Neural crest cell (in vitro differentiated cells): ENCODE measurements around the gene OR2A2. TPM values are rescaled to one million over a fixed set of nuclear protein-coding genes. Genes with fewer than 3 reads are reported as not detected.

Source experiments
- DNase-seq: peaks from one replicate; pipeline ENCODE4 v3.0.0; 2021; ENCODE audit warnings: low read depth, mixed read lengths, low spot score
- H3K27ac Mint-ChIP-seq: one replicate; pipeline ENCODE4 v1.8.0; 2021; ENCODE audit warnings: mild to moderate bottlenecking, mixed read lengths; ENCODE audit not compliant: unreplicated experiment
- H3K27me3 Mint-ChIP-seq: 2 replicates; pipeline ENCODE4 v1.8.0; 2021; ENCODE audit warnings: low read depth, mild to moderate bottlenecking, mixed read lengths
- H3K36me3 Mint-ChIP-seq: 2 replicates; pipeline ENCODE4 v1.8.0; 2021; ENCODE audit warnings: low read depth, mild to moderate bottlenecking, mixed read lengths
- H3K4me1 Mint-ChIP-seq: 2 replicates; pipeline ENCODE4 v1.8.0; 2021; ENCODE audit warnings: mixed read lengths
- H3K4me3 Mint-ChIP-seq: one replicate; pipeline ENCODE4 v1.8.0; 2021; ENCODE audit warnings: mild to moderate bottlenecking, mixed read lengths
- H3K9me3 Mint-ChIP-seq: 2 replicates; pipeline ENCODE4 v1.8.0; 2021; ENCODE audit warnings: mixed read lengths
- total RNA-seq: library from RNA; stranded (reverse); gene quantifications from 2 replicates; pipeline ENCODE4 v1.2.1, GENCODE V29; 2021
- TF ChIP-seq, protein P1 (sequence below): fragments of 200-600 bp; sonication (generic); conservative IDR thresholded peaks from 2 replicates; pipeline ENCODE4 v1.5.0; 2021; ENCODE audit warnings: antibody characterized with exemption, mild to moderate bottlenecking

OR2A2 gene
- total RNA-seq, 1 donor from 2014 or later: not detected

DNA sequence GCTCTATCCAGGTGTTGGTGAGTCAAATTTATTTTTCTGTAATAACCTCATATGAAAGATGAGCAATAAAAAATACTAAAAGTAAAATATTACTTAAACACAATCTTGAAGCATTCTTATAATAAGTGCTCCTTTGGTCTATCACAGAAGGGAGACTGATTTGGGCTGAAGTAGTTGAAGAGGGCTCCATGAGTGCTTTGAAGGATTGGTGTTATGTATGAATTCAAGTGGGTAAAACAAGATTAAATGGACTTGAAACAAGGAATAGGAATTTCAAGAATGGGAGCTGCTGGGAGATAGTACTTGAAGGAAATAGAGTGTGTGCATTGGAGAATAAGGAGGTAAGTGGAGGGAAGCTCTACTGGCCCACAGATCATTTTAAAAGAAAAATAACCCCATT lies 7.3 kb upstream of the OR2A2 start:
- H3K4me3 Mint-ChIP-seq: no peak overlapping the region
- H3K4me1 Mint-ChIP-seq: no peaks in the 10 kb centered on the region
- TF ChIP-seq, protein P1, sequence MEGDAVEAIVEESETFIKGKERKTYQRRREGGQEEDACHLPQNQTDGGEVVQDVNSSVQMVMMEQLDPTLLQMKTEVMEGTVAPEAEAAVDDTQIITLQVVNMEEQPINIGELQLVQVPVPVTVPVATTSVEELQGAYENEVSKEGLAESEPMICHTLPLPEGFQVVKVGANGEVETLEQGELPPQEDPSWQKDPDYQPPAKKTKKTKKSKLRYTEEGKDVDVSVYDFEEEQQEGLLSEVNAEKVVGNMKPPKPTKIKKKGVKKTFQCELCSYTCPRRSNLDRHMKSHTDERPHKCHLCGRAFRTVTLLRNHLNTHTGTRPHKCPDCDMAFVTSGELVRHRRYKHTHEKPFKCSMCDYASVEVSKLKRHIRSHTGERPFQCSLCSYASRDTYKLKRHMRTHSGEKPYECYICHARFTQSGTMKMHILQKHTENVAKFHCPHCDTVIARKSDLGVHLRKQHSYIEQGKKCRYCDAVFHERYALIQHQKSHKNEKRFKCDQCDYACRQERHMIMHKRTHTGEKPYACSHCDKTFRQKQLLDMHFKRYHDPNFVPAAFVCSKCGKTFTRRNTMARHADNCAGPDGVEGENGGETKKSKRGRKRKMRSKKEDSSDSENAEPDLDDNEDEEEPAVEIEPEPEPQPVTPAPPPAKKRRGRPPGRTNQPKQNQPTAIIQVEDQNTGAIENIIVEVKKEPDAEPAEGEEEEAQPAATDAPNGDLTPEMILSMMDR: no peak
- peaks cover 5% of the 10 kb centered on the region for H3K27me3 Mint-ChIP-seq
- no peak overlapping the region for H3K27ac Mint-ChIP-seq
- no peaks in the 10 kb centered on the region for H3K36me3 Mint-ChIP-seq
- no peak for DNase-seq
- H3K9me3 Mint-ChIP-seq: peaks cover 4% of the 10 kb centered on the region

GRCh38 chr7:144105211-144105610 lies 4.2 kb upstream of the OR2A2 start:
- no peak overlapping the region for H3K4me3 Mint-ChIP-seq
- DNase-seq: no peak
- TF ChIP-seq, protein P1: no peak
- peaks cover 5% of the 10 kb centered on the region for H3K27me3 Mint-ChIP-seq
- no peak overlapping the region for H3K27ac Mint-ChIP-seq
- no peaks in the 10 kb centered on the region for H3K36me3 Mint-ChIP-seq
- no peaks in the 10 kb centered on the region for H3K9me3 Mint-ChIP-seq
- no peaks in the 10 kb centered on the region for H3K4me1 Mint-ChIP-seq

DNA sequence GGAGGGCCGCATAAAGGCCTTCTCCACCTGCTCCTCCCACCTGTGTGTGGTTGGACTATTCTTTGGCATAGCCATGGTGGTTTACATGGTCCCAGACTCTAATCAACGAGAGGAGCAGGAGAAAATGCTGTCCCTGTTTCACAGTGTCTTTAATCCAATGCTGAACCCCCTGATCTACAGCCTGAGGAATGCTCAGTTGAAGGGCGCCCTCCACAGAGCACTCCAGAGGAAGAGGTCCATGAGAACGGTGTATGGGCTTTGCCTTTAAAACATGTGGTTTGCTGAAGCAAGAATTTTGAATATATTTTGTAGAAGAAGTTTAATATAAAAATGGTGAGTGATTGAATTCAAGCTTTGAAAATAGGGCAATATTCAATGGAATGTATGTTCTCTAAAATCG lies 889 bp downstream of the OR2A2 start:
- H3K27ac Mint-ChIP-seq: no peak overlapping the region
- TF ChIP-seq, protein P1: no peak
- H3K27me3 Mint-ChIP-seq: peaks cover 11% of the 10 kb centered on the region
- no peaks in the 10 kb centered on the region for H3K4me1 Mint-ChIP-seq
- DNase-seq: no peak
- H3K36me3 Mint-ChIP-seq: no peaks in the 10 kb centered on the region
- H3K4me3 Mint-ChIP-seq: no peak overlapping the region
- H3K9me3 Mint-ChIP-seq: no peaks in the 10 kb centered on the region

DNA sequence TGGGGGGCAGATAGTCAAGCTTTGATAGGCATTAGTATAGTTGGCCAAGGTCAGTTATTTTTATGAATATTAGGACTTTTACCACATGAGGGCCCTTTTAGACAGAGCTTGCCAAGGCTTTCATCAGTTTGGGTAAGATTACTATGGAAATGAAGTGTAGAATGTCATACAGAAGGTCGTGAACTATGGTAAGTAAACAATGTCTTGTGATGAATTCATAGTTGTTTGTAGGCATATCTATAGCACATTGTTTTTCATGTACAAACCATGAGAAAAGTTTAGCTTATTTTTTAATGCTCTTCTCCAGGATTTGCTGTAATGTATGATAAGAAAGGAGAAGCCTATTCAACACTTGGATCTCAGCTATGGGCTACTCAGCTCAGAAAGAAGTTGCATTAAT lies 4.3 kb downstream of the OR2A2 start:
- DNase-seq: no peak
- TF ChIP-seq, protein P1: no peak
- no peaks in the 10 kb centered on the region for H3K36me3 Mint-ChIP-seq
- no peaks in the 10 kb centered on the region for H3K4me1 Mint-ChIP-seq
- no peaks in the 10 kb centered on the region for H3K9me3 Mint-ChIP-seq
- no peak overlapping the region for H3K4me3 Mint-ChIP-seq
- H3K27me3 Mint-ChIP-seq: peaks cover 11% of the 10 kb centered on the region
- H3K27ac Mint-ChIP-seq: no peak overlapping the region

DNA sequence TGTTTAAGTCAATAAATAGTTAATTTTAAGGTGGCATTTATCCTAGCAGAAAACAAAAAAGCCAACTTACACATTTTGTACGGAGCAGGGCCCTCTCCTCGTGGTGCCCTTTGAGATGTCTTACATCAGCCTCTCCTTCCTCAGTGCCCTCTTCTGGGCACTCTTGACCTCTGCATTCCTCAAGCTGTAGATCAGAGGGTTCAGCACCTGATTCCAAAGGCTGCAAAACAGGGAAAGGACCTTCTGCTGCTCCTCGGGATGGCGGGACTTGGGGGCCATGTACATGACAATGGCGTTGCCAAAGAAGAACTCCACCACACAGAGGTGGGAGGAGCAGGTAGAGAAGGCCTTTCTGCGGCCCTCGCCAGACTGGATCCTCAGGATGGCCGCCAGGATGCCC lies 9.0 kb downstream of the OR2A2 start:
- Mint-ChIP-seq H3K9me3 (peaks cover 2% of the 10 kb centered on the region), H3K27me3 (peaks cover 3% of the 10 kb centered on the region), H3K4me1 (no peaks in the 10 kb centered on the region), H3K27ac (no peak overlapping the region), H3K4me3 (no peak overlapping the region), H3K36me3 (no peaks in the 10 kb centered on the region)
- no peak for DNase-seq
- TF ChIP-seq, protein P1: no peak

DNA sequence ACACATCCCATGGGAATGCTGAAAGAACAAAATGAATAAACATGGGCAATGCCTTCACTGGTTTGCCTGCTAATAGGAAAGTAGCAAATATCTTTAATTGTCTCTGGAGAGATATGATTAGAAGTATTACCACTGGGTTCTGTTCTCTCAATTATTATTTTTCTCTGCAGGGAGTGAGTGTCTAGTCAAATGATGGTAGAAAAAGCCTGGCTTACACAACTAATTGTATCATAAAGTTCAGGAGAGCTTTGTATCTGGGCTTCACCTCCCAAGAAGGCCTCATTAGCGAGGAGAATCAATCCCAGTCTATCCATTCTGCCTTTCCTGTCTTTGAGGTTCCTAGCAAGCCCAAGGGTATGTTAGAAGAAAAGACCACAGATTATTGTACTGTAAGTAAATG lies 13.5 kb downstream of the OR2A2 start, which contains the start of gene OR2A14:
TSS of gene OR2A14 (plus strand) at position 301 of the 400 bp plus-strand sequence. CDS start 5,937 bp downstream, outside the sequence.
- TF ChIP-seq, protein P1: no peak
- Mint-ChIP-seq H3K4me3 (no peak within 1 kb of the TSS), H3K4me1 (no peaks in the 10 kb centered on the region), H3K27me3 (no peaks in the 10 kb centered on the region), H3K36me3 (no peaks in the 10 kb centered on the region), H3K27ac (no peak within 1 kb of the TSS), H3K9me3 (peaks cover 2% of the 10 kb centered on the region)
- DNase-seq: no peak
